HEK293T (cell line): Measurements from ENCODE around the gene PTCH1.

Experiments used
- ARNT ChIP-seq: fragments of 450-650 bp; IDR thresholded peaks from 2 replicates; pipeline ENCODE4 v1.6.1; 2017; ENCODE audit warnings: mild to moderate bottlenecking
- CTBP1 ChIP-seq: fragments of 450-650 bp; IDR thresholded peaks from 2 replicates; pipeline ENCODE4 v1.6.1; 2016; ENCODE audit warnings: borderline replicate concordance
- FOXK2 ChIP-seq: fragments of 450-650 bp; IDR thresholded peaks from 2 replicates; pipeline ENCODE4 v1.6.1; 2016; ENCODE audit warnings: mild to moderate bottlenecking
- HDGF ChIP-seq: fragments of 450-650 bp; IDR thresholded peaks from 2 replicates; pipeline ENCODE4 v1.6.1; 2017; ENCODE audit warnings: antibody characterized with exemption, borderline replicate concordance
- L3MBTL2 ChIP-seq: fragments of 450-650 bp; conservative IDR thresholded peaks from 2 replicates; pipeline ENCODE4 v1.6.1; 2016; ENCODE audit warnings: mild to moderate bottlenecking
- TF ChIP-seq, protein P1 (sequence below): fragments of 450-650 bp; IDR thresholded peaks from 2 replicates; pipeline ENCODE4 v1.6.1; 2016

DNA sequence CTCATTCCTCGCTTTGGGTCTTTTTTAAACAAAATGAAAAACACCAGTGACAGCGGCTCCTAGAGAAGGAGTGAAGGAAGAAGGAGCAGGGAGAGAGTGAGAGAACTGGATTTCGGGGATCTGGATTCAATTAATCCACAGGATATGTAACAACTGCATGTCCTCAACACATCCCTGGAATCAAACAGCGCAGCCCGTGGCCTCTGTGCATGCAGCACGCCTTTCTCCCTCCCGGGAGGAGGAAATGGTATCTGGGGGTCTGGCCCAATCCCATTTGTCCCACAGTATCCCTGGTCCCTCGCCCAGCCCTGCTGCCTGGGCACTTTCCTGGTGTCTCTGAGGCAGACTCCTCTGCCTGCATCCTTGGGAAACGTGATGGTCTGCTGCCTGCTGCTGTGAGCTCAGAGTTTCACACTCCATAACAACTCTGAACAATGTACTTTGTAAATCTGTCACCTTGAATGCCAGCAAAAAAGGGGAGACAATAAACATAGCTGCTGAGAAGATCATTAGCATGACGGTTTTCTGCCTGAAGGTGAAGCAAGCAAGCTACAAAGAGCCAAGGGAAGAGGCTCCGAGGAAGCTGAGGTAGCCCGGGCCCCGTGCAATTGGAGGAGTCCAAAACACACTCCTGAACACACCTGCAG is 56.1 kb downstream of the PTCH1 start:
- TF ChIP-seq FOXK2 (no peak), ARNT (no peak), CTBP1 (no peak), L3MBTL2 (no peak), HDGF (no peak)
- TF ChIP-seq, protein P1, sequence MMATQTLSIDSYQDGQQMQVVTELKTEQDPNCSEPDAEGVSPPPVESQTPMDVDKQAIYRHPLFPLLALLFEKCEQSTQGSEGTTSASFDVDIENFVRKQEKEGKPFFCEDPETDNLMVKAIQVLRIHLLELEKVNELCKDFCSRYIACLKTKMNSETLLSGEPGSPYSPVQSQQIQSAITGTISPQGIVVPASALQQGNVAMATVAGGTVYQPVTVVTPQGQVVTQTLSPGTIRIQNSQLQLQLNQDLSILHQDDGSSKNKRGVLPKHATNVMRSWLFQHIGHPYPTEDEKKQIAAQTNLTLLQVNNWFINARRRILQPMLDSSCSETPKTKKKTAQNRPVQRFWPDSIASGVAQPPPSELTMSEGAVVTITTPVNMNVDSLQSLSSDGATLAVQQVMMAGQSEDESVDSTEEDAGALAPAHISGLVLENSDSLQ: no peak
